ENCODE results near the gene ETFA. TPM values are rescaled to one million over a fixed set of nuclear protein-coding genes. Genes with fewer than 3 reads are reported as not detected.

ETFA gene
- 84.4 to 97.7 TPM (median 85.4 TPM) in 3 replicates for total RNA-seq (2021)
- percentile 68 among the genes with signal in this experiment for Bru-seq, nascent RNA
- long read RNA-seq, experiment 1, transcript ETFA-203 (12 exons, 2,287 nt): major isoform, 163 of 220 reads
- long read RNA-seq, experiment 1, transcript ETFA-202 (11 exons, 1,346 nt): minor isoform, 38 of 220 reads
- long read RNA-seq, experiment 1, partial matches to known transcripts: 2 of 220 reads
- long read RNA-seq, experiment 1, other reads (novel, unspliced or antisense): 14 of 220 reads
- long read RNA-seq, experiment 2, transcript ETFA-202 (11 exons, 1,346 nt): minor isoform, 28 of 153 reads
- long read RNA-seq, experiment 2, transcript ETFA-212 (2 exons, 650 nt): minor isoform, 5 of 153 reads
- long read RNA-seq, experiment 2, transcript ETFA-203 (12 exons, 2,287 nt): major isoform, 71 of 153 reads
- long read RNA-seq, experiment 2, partial matches to known transcripts: 23 of 153 reads
- long read RNA-seq, experiment 2, other reads (novel, unspliced or antisense): 22 of 153 reads
- long read RNA-seq, experiment 3, transcript ETFA-216 (10 exons, 942 nt): minor isoform, 5 of 179 reads
- long read RNA-seq, experiment 3, transcript ETFA-202 (11 exons, 1,346 nt): minor isoform, 36 of 179 reads
- long read RNA-seq, experiment 3, transcript ETFA-203 (12 exons, 2,287 nt): major isoform, 98 of 179 reads
- long read RNA-seq, experiment 3, partial matches to known transcripts: 27 of 179 reads
- long read RNA-seq, experiment 3, other reads (novel, unspliced or antisense): 9 of 179 reads

DNA sequence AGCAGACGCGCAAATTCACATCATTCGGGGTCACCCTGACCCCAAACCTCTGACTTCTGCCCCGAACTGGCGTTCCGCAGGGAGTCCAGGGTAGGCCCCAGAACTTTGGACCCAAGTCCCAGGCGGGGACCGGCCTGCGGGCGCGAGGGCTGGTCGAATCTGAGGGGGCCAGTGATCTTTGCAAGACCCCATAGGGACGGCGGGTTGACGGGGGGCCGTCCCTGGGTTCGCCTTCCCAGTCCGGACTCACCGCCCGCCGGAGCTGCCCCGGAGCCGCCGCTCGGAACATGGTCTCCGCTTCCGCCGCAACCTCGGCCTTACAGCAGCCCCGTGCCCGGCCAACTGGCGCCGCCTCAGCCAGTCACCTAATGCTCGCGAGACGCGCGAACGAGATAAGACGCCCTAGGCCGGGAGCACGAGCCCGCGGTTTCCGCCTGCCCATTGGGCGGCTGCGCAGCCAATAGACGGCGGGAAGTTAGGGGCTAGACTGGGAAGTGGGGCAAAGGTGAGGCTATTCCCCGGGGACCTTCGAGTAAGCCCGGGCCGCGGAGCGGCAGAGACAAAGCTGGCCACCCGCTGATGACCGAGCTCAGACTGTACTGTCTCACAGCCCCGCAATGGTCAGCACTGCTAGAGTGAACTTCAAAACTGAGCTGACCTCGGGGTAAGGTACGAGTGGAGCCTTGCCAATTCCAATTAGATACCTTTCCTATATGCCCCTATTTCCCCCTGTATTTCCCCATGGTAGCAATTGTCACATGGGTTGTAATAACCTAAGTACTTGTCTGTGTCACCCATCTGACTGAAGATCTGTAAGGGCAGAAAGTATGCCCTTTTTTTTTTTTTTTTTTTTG, at the start of gene ETFA:
ETFA (minus strand) TSS at position 370 of the 854 bp plus-strand sequence; CDS start at position 289, 81 bp downstream.
- peaks cover 22% of the 10 kb centered on the region for H3K27me3 Mint-ChIP-seq (ENCODE audit: low read depth)
- POLR2A ChIA-PET: interaction anchor here (0.6 to 2.2 kb wide), 4 partner anchors 19 to 231 kb away, joined by 3 to 9 read pairs (median 4); partner anchors contain the start of gene ISL2
- H3K4me3 Mint-ChIP-seq: peak within 1 kb of the TSS; percentile 78
- peak; percentile 99 for ATAC-seq
- DNase-seq (ENCODE audit: low spot score): peak; percentile 96
- peaks cover 7% of the 10 kb centered on the region for H3K9me3 Mint-ChIP-seq
- H3K27ac Mint-ChIP-seq: no peak within 1 kb of the TSS
- H3K4me1 Mint-ChIP-seq: peaks cover 10% of the 10 kb centered on the region
- CTCF ChIA-PET: interaction anchor here (0.8 to 2.5 kb wide), 4 partner anchors 19 to 172 kb away, joined by 3 to 15 read pairs (median 3); partner anchors contain the start of gene ISL2
- H3K36me3 Mint-ChIP-seq: no peaks in the 10 kb centered on the region
- TF ChIP-seq, protein P1, sequence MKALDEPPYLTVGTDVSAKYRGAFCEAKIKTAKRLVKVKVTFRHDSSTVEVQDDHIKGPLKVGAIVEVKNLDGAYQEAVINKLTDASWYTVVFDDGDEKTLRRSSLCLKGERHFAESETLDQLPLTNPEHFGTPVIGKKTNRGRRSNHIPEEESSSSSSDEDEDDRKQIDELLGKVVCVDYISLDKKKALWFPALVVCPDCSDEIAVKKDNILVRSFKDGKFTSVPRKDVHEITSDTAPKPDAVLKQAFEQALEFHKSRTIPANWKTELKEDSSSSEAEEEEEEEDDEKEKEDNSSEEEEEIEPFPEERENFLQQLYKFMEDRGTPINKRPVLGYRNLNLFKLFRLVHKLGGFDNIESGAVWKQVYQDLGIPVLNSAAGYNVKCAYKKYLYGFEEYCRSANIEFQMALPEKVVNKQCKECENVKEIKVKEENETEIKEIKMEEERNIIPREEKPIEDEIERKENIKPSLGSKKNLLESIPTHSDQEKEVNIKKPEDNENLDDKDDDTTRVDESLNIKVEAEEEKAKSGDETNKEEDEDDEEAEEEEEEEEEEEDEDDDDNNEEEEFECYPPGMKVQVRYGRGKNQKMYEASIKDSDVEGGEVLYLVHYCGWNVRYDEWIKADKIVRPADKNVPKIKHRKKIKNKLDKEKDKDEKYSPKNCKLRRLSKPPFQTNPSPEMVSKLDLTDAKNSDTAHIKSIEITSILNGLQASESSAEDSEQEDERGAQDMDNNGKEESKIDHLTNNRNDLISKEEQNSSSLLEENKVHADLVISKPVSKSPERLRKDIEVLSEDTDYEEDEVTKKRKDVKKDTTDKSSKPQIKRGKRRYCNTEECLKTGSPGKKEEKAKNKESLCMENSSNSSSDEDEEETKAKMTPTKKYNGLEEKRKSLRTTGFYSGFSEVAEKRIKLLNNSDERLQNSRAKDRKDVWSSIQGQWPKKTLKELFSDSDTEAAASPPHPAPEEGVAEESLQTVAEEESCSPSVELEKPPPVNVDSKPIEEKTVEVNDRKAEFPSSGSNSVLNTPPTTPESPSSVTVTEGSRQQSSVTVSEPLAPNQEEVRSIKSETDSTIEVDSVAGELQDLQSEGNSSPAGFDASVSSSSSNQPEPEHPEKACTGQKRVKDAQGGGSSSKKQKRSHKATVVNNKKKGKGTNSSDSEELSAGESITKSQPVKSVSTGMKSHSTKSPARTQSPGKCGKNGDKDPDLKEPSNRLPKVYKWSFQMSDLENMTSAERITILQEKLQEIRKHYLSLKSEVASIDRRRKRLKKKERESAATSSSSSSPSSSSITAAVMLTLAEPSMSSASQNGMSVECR (CRISPR knock-in tag; IDR thresholded peaks at IDR 0.05; ENCODE audit: borderline replicate concordance): no peak
- TF ChIP-seq ETV6 (CRISPR knock-in tag; IDR thresholded peaks at IDR 0.05): peak; percentile 77; the same call in 1 of the 2 replicates
- no peak for TF ChIP-seq KAT7 (CRISPR knock-in tag; IDR thresholded peaks at IDR 0.05; ENCODE audit: borderline replicate concordance)
- TF ChIP-seq PRDM15 (CRISPR knock-in tag; IDR thresholded peaks at IDR 0.05): peak; percentile 47; the same call in 1 of the 2 replicates
- TF ChIP-seq, protein P2, sequence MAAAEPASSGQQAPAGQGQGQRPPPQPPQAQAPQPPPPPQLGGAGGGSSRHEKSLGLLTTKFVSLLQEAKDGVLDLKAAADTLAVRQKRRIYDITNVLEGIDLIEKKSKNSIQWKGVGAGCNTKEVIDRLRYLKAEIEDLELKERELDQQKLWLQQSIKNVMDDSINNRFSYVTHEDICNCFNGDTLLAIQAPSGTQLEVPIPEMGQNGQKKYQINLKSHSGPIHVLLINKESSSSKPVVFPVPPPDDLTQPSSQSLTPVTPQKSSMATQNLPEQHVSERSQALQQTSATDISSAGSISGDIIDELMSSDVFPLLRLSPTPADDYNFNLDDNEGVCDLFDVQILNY (CRISPR knock-in tag; IDR thresholded peaks at IDR 0.05): peak; percentile 94
- TF ChIP-seq FOXJ3 (CRISPR knock-in tag; IDR thresholded peaks at IDR 0.05; ENCODE audit: borderline replicate concordance): 0 out of 2 replicates have a peak, but pooled peaks have one; percentile 21
- TF ChIP-seq USF1 (CRISPR knock-in tag; IDR thresholded peaks at IDR 0.05): peak; percentile 86
- 0 out of 2 replicates have a peak, but pooled peaks have one; percentile 24 for TF ChIP-seq RELA (CRISPR knock-in tag; IDR thresholded peaks at IDR 0.05; ENCODE audit: borderline replicate concordance)
- peak; percentile 65; the same call in 1 of the 2 replicates for TF ChIP-seq ELF4 (CRISPR knock-in tag; IDR thresholded peaks at IDR 0.05; ENCODE audit: low read depth)
- peak; percentile 89; the same call in 1 of the 2 replicates for TF ChIP-seq FOXP1 (CRISPR knock-in tag; IDR thresholded peaks at IDR 0.05; ENCODE audit: borderline replicate concordance)
- no peak for TF ChIP-seq SOX15 (CRISPR knock-in tag; IDR thresholded peaks at IDR 0.05)
- TF ChIP-seq E2F1 (CRISPR knock-in tag; IDR thresholded peaks at IDR 0.05): peak; percentile 86
- TF ChIP-seq, protein P3, sequence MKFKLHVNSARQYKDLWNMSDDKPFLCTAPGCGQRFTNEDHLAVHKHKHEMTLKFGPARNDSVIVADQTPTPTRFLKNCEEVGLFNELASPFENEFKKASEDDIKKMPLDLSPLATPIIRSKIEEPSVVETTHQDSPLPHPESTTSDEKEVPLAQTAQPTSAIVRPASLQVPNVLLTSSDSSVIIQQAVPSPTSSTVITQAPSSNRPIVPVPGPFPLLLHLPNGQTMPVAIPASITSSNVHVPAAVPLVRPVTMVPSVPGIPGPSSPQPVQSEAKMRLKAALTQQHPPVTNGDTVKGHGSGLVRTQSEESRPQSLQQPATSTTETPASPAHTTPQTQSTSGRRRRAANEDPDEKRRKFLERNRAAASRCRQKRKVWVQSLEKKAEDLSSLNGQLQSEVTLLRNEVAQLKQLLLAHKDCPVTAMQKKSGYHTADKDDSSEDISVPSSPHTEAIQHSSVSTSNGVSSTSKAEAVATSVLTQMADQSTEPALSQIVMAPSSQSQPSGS (CRISPR knock-in tag; IDR thresholded peaks at IDR 0.05; ENCODE audit: borderline replicate concordance, low read depth): 0 out of 2 replicates have a peak, but pooled peaks have one; percentile 46
- 0 out of 2 replicates have a peak, but pooled peaks have one; percentile 17 for TF ChIP-seq ZNF532 (CRISPR knock-in tag; IDR thresholded peaks at IDR 0.05; ENCODE audit: borderline replicate concordance)
